GM12801 (cell line): ENCODE measurements around the gene ZNF740.

ENCODE experiments used
- CTCF ChIP-seq: IDR thresholded peaks from one replicate; pipeline ENCODE4 v1.5.1; 2011; ENCODE audit warnings: control low read depth; ENCODE audit not compliant: insufficient read length; ENCODE audit errors: extremely low read depth

ZNF740 gene

GRCh38 chr12:53180220-53180930 is at the start of gene ZNF740, which contains the start of gene CSAD:
ZNF740 (plus strand) TSS chr12:53180722; CDS start chr12:53181984, 1,262 bp downstream.
CSAD (minus strand) TSS chr12:53180925; CDS start chr12:53173470, 7,455 bp downstream.
- no peak for TF ChIP-seq CTCF

- no peak for TF ChIP-seq CTCF
Measured at GRCh38 chr12:53131844-53132243, 48.7 kb upstream of the ZNF740 start.

- TF ChIP-seq CTCF, result no peak
Measured at GRCh38 chr12:53133722-53134121, 46.8 kb upstream of the ZNF740 start.

- TF ChIP-seq CTCF, result no peak
Measured at GRCh38 chr12:53143355-53143754, 37.2 kb upstream of the ZNF740 start.

GRCh38 chr12:53145383-53146260 is 34.9 kb upstream of the ZNF740 start:
- no peak for TF ChIP-seq CTCF

- TF ChIP-seq CTCF, result no peak
Measured at GRCh38 chr12:53147181-53147580, 33.3 kb upstream of the ZNF740 start.

GRCh38 chr12:53147653-53148052 is 32.9 kb upstream of the ZNF740 start:
- no peak for TF ChIP-seq CTCF
